Body of pancreas (tissue), 4 donors: Measurements from ENCODE around the gene MRPL40. TPM values are rescaled to one million over a fixed set of nuclear protein-coding genes. Genes with fewer than 3 reads are reported as not detected.
A peak's percentile ranks its signal among the peaks of the same experiment; 100 is the strongest.

Experiments used
- ATAC-seq: fragments of 150-250 bp; one replicate; pipeline ENCODE4 v1.9.1; 2016
- DNase-seq, 4 donors: peaks; one replicate each; pipeline ENCODE4 v3.0.0-alpha.2; 2019
- H3K27ac ChIP-seq, 4 donors: fragments of 200-600 bp; sonication (generic); 1 replicate in 3 of 4; 2 replicates in 1 of 4; pipeline versions ENCODE4 v1.5.1 to v1.6.1; 2016 to 2019; ENCODE audit warnings: mild to moderate bottlenecking in 1 of 4, mixed read lengths in 1 of 4, moderate library complexity in 1 of 4
- H3K27me3 ChIP-seq, 2 donors: fragments of 200-600 bp; sonication (generic); one replicate each; pipeline ENCODE4 v1.6.0; 2016; ENCODE audit warnings: mild to moderate bottlenecking in 1 of 2
- H3K36me3 ChIP-seq, 2 donors: fragments of 200-600 bp; sonication (generic); replicated peaks in 1 of 2; 2 replicates each; pipeline ENCODE4 v1.5.1; 2016; ENCODE audit warnings: low read depth in 2 of 2; ENCODE audit not compliant: insufficient read depth in 1 of 2
- H3K4me1 ChIP-seq: fragments of 200-600 bp; sonication (generic); one replicate; pipeline ENCODE4 v1.6.0; 2016
- H3K4me3 ChIP-seq, 2 donors: fragments of 200-600 bp; sonication (generic); 1 replicate in 1 of 2; 2 replicates in 1 of 2; pipeline ENCODE4 v1.5.1; 2016 to 2019
- H3K9me3 ChIP-seq, 3 donors: fragments of 200-600 bp; sonication (generic); 1 replicate in 2 of 3; 2 replicates in 1 of 3; pipeline ENCODE4 v1.5.1; 2016
- POLR2A ChIP-seq, 3 donors: fragments of 450-650 bp; IDR thresholded peaks; one replicate each; pipeline ENCODE4 v1.6.1; 2016; ENCODE audit warnings: antibody characterized with exemption in 3 of 3, mild to moderate bottlenecking in 2 of 3
- WGBS, 2 donors: methylation state at CpG; one replicate each; pipeline ENCODE4 v1.1.5; 2017; 5-methylcytosine and 5-hydroxymethylcytosine counted together
- intact Hi-C: fragments of 100-400 bp; cut with DNase I; formaldehyde crosslinking; loops from one replicate; pipeline ENCODE4 v1.15.1; 2023
- total RNA-seq, 2 donors: library from RNA; depleted of rRNA; stranded (reverse); fragments of >200 nt; gene quantifications; one replicate each; pipeline ENCODE4 v1.1.0, GENCODE V29; 2016
- TF ChIP-seq, protein P1 (sequence below), 7 experiments: fragments of 450-650 bp in 4 of 7; fragments of 200-600 bp in 3 of 7; sonication (generic) in 3 of 7; IDR thresholded peaks; one replicate each; pipeline ENCODE4 v1.5.1; 2016 to 2019; ENCODE audit warnings: antibody characterized with exemption in 7 of 7

MRPL40 gene
- total RNA-seq, 2 donors from 2014 or later: 4.0 to 13.5 TPM

DNA sequence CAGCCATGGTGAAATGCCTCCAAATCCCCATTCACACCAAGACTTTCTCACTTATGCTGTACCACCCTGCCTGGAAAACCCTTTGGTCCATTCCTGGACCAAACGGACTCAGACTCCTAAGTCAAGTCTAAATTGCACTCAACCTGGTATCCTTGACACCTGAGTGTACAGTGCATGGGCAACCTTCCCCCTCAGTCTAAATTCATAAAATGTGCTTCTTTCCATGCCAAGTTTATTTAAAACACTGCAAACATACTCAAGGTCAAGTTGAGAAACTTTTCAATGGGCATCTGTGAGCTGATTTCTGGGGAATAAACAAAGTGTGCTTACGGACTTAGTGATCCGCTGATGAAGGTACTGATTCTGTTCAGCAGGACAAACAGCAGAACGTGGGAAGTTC is 27.2 kb upstream of the MRPL40 start:
- intact Hi-C loops: no loop called here
- peak; percentile 33 for ATAC-seq
- H3K4me1 ChIP-seq: peaks cover 16% of the 10 kb centered on the region
- no peaks in the 10 kb centered on the region for H3K9me3 ChIP-seq
- H3K36me3 ChIP-seq: peaks cover 0 to 2% of the 10 kb centered on the region in 2 donors
- no peak for TF ChIP-seq POLR2A (IDR thresholded peaks at IDR 0.05)
- TF ChIP-seq, protein P1, sequence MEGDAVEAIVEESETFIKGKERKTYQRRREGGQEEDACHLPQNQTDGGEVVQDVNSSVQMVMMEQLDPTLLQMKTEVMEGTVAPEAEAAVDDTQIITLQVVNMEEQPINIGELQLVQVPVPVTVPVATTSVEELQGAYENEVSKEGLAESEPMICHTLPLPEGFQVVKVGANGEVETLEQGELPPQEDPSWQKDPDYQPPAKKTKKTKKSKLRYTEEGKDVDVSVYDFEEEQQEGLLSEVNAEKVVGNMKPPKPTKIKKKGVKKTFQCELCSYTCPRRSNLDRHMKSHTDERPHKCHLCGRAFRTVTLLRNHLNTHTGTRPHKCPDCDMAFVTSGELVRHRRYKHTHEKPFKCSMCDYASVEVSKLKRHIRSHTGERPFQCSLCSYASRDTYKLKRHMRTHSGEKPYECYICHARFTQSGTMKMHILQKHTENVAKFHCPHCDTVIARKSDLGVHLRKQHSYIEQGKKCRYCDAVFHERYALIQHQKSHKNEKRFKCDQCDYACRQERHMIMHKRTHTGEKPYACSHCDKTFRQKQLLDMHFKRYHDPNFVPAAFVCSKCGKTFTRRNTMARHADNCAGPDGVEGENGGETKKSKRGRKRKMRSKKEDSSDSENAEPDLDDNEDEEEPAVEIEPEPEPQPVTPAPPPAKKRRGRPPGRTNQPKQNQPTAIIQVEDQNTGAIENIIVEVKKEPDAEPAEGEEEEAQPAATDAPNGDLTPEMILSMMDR (IDR thresholded peaks at IDR 0.05): no peak
- H3K4me3 ChIP-seq: no peak overlapping the region
- DNase-seq: peak in 1 of 4 donors; percentile 7
- no peak overlapping the region for H3K27ac ChIP-seq
- 30 to 38% methylated on average over 4 of the region's 4 CpGs for WGBS, 2 donors
- H3K27me3 ChIP-seq: no peaks in the 10 kb centered on the region

DNA sequence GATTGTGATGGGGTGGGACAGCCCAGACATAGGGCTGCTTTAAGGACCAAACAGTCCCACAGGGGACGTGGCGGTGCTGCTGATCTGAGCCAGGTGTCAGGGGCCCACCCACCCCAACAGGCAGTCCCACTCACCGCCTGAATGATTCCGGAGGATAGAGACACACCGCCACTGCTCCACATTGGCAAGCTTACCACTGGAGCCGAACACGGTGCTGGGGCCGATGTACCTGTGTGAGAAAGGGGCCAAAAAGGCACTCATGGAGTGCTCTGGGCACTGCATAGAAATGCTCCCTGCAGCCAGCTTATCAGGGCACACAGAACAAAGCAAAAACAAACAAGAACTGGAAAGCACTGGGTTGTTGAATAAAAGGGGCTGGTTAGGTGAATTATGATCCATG is 26.7 kb upstream of the MRPL40 start:
- Histone ChIP-seq H3K9me3 (no peaks in the 10 kb centered on the region), H3K4me3 (no peak overlapping the region), H3K4me1 (peaks cover 16% of the 10 kb centered on the region), H3K27ac (no peak overlapping the region), H3K36me3 (peaks cover 0 to 2% of the 10 kb centered on the region in 2 donors), H3K27me3 (no peaks in the 10 kb centered on the region)
- intact Hi-C loops: no loop called here
- TF ChIP-seq, protein P1 (IDR thresholded peaks at IDR 0.05): no peak
- no peak for TF ChIP-seq POLR2A (IDR thresholded peaks at IDR 0.05)
- DNase-seq (no peak), ATAC-seq (no peak)
- WGBS, 2 donors: 46 to 71% methylated on average over 6 to 8 of the region's 8 CpGs

DNA sequence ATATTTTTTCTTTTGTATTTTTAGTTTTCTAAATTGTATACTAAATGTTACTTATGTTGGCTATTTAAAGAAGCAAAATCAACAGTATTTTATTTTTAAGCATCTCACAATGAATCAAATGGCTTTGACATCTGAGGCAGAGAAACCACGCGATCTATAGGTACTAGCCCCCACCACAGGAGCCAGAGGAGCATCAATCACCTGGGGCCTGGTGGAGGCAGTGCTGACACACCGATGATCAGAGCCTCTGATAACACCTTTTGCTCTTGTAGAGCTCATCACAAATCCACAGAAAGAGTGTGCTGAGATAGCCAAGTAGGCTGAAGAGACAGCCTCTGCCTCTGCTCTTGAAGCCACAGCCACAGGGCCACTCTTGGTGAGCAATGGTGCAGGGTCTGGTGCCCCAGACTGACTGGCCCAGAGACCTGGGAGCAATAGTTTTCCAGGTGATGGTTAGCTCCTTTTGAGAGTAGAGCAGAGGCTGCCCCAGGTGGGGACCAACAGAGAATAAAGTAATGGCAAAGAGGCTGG is 26.0 kb upstream of the MRPL40 start:
- WGBS, 2 donors: 89 to 90% methylated on average over 3 of the region's 3 CpGs
- TF ChIP-seq, protein P1 (IDR thresholded peaks at IDR 0.05): no peak
- no peak for TF ChIP-seq POLR2A (IDR thresholded peaks at IDR 0.05)
- H3K9me3 ChIP-seq: no peaks in the 10 kb centered on the region
- DNase-seq: no peak
- intact Hi-C loops: no loop called here
- no peak overlapping the region for H3K4me3 ChIP-seq
- no peaks in the 10 kb centered on the region for H3K27me3 ChIP-seq
- H3K27ac ChIP-seq: no peak overlapping the region
- ATAC-seq: no peak
- peaks cover 0 to 2% of the 10 kb centered on the region in 2 donors for H3K36me3 ChIP-seq
- peaks cover 16% of the 10 kb centered on the region for H3K4me1 ChIP-seq

DNA sequence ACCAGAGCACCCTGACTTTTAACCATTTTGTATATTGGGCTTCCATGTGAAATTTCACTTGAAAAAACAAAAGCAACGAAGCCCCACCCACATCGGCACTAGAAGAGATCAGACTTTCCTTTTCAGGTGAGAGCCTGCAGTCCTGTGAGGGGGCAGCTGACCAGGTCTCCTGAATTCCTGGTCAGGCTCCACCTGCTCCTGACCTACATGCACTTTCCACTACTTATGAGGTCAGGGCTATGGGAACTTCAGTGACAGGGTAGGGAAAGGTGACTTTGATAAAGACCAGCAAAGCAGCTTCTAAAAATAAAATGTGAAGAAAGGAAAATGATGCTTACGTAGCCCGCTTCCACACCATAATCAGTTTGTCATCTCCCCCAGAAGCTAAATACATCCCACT is 25.5 kb upstream of the MRPL40 start:
- intact Hi-C loops: no loop called here
- DNase-seq (no peak), ATAC-seq (no peak)
- no peak for TF ChIP-seq POLR2A (IDR thresholded peaks at IDR 0.05)
- TF ChIP-seq, protein P1 (IDR thresholded peaks at IDR 0.05): no peak
- Histone ChIP-seq H3K4me3 (no peak overlapping the region), H3K36me3 (peaks cover 0 to 2% of the 10 kb centered on the region in 2 donors), H3K9me3 (no peaks in the 10 kb centered on the region), H3K27me3 (no peaks in the 10 kb centered on the region), H3K27ac (no peak overlapping the region), H3K4me1 (peaks cover 16% of the 10 kb centered on the region)
- 88 to 93% methylated on average over 4 of the region's 4 CpGs for WGBS, 2 donors
